GM21367 (cell line): ENCODE measurements around the gene SGPP1.
"Not testable (repeated sequence)": the region's sequence is repeated elsewhere in the genome, so short reads cannot be mapped to it uniquely, and the experiment has no call there.

Source experiments
- ATAC-seq: cut with Tn5 transposase; IDR thresholded peaks from one replicate; pipeline ENCODE4 v1.9.1; 2021; ENCODE audit not compliant: unreplicated experiment

SGPP1 gene

GRCh38 chr14:63726499-63726898 is 1.4 kb downstream of the SGPP1 start:
- no peak for ATAC-seq

- ATAC-seq: no peak
Measured at GRCh38 chr14:63725786-63726460, 1.9 kb downstream of the SGPP1 start.

- no peak for ATAC-seq
Measured at GRCh38 chr14:63717702-63718101, 10.2 kb downstream of the SGPP1 start.

GRCh38 chr14:63715360-63715759 is 12.5 kb downstream of the SGPP1 start:
- ATAC-seq: no peak

- no peak for ATAC-seq
Measured at GRCh38 chr14:63713764-63714163, 14.1 kb downstream of the SGPP1 start.

- no peak for ATAC-seq
Measured at GRCh38 chr14:63713058-63713457, 14.8 kb downstream of the SGPP1 start.

GRCh38 chr14:63712123-63712522 is 15.7 kb downstream of the SGPP1 start:
- no peak for ATAC-seq

GRCh38 chr14:63710497-63710896 is 17.4 kb downstream of the SGPP1 start:
- no peak for ATAC-seq

- ATAC-seq: no peak
Measured at GRCh38 chr14:63709589-63709988, 18.3 kb downstream of the SGPP1 start.

- ATAC-seq: no peak
Measured at GRCh38 chr14:63707216-63707615, 20.6 kb downstream of the SGPP1 start.

- no peak for ATAC-seq
Measured at GRCh38 chr14:63705561-63706070, 22.2 kb downstream of the SGPP1 start.

- not testable (repeated sequence) for ATAC-seq
Measured at GRCh38 chr14:63702530-63702929, 25.3 kb downstream of the SGPP1 start.

GRCh38 chr14:63701606-63702299 is 26.1 kb downstream of the SGPP1 start:
- no peak for ATAC-seq

GRCh38 chr14:63692310-63693020 is 35.4 kb downstream of the SGPP1 start:
- no peak for ATAC-seq

- no peak for ATAC-seq
Measured at GRCh38 chr14:63689132-63689531, 38.7 kb downstream of the SGPP1 start.

- ATAC-seq: no peak
Measured at GRCh38 chr14:63686926-63687325, 40.9 kb downstream of the SGPP1 start.

GRCh38 chr14:63685401-63685800 is 42.5 kb downstream of the SGPP1 start:
- no peak for ATAC-seq

GRCh38 chr14:63682727-63683593 is 44.9 kb downstream of the SGPP1 start:
- no peak for ATAC-seq

GRCh38 chr14:63678536-63678935 is 49.3 kb downstream of the SGPP1 start:
- no peak for ATAC-seq

GRCh38 chr14:63677891-63678379 is 49.9 kb downstream of the SGPP1 start:
- no peak for ATAC-seq

- ATAC-seq: no peak
Measured at GRCh38 chr14:63676615-63677014, 51.2 kb downstream of the SGPP1 start.
